ENCODE data around the gene FASLG.

GRCh38 chr1:172711558-172711957, 52.7 kb downstream of the FASLG start:
- no peak for TF ChIP-seq CTCF (IDR thresholded peaks at IDR 0.05)
- TF ChIP-seq POLR2AphosphoS5 (IDR thresholded peaks at IDR 0.05): no peak
- no peak for TF ChIP-seq EP300 (IDR thresholded peaks at IDR 0.05)
